Measurements from ENCODE around the gene COBL. TPM values are rescaled to one million over a fixed set of nuclear protein-coding genes. Genes with fewer than 3 reads are reported as not detected.

Gene COBL
- total RNA-seq, 1 donor = not detected

- no peak for DNase-seq (ENCODE audit: low read depth)
Observed at GRCh38 chr7:51299391-51300133, 17.0 kb downstream of the COBL start.

GRCh38 chr7:51298912-51299311, 17.7 kb downstream of the COBL start:
- no peak overlapping the region for H3K4me3 ChIP-seq (ENCODE audit: low read depth, low read length)
- no peak for TF ChIP-seq CTCF (IDR thresholded peaks at IDR 0.05; ENCODE audit: insufficient read depth, low read length)
- DNase-seq (ENCODE audit: low read depth) = no peak

More at GRCh38 chr7:51299391-51300133, 17.0 kb downstream of the COBL start:
- TF ChIP-seq CTCF (IDR thresholded peaks at IDR 0.05; ENCODE audit: insufficient read depth, low read length) = no peak
- H3K4me3 ChIP-seq (ENCODE audit: low read depth, low read length) = no peak overlapping the region

- TF ChIP-seq CTCF (IDR thresholded peaks at IDR 0.05; ENCODE audit: insufficient read depth, low read length) = no peak
- no peak for DNase-seq (ENCODE audit: low read depth)
- H3K4me3 ChIP-seq (ENCODE audit: low read depth, low read length) = no peak overlapping the region
Observed at GRCh38 chr7:51297986-51298385, 18.6 kb downstream of the COBL start.

DNA sequence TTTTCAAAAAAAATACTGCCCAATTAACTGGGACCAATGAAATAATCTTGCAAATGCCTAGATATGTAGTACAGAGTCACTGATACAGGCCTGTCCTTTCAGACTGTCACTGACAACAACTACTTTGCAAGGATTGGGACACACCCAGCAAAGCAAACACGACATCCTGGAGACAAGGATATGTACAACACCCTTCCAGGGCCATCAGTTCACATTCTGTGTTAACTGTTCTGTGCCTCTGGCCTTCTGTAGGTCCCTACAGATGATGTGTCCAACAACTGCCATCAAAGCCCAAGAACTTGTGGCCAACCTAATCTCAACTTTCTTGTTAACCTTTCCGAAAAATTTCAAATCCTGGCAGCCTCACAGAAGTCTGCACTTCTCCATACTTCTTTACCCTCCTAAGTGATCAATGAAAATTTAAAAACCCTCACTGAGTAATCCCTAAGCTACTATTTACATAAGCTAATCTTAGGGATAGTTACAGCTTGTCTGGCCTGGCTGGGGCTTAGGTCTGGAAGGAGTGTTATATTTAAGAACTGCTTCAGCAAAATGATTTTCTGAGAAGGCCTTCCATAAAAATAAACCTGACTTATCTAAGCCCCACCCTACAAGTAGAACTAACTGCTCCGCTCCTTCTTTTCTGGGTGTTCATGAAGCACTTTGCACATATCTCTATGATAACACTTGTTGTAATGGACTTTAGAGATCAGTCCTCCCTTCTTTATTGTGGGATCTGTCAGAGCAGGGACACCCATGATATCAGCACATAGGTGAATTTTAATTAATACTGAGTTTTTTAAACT, 21.0 kb downstream of the COBL start:
- no peak overlapping the region for H3K4me3 ChIP-seq (ENCODE audit: low read depth, low read length)
- TF ChIP-seq CTCF (IDR thresholded peaks at IDR 0.05; ENCODE audit: insufficient read depth, low read length) = no peak
- DNase-seq (ENCODE audit: low read depth) = no peak

DNA sequence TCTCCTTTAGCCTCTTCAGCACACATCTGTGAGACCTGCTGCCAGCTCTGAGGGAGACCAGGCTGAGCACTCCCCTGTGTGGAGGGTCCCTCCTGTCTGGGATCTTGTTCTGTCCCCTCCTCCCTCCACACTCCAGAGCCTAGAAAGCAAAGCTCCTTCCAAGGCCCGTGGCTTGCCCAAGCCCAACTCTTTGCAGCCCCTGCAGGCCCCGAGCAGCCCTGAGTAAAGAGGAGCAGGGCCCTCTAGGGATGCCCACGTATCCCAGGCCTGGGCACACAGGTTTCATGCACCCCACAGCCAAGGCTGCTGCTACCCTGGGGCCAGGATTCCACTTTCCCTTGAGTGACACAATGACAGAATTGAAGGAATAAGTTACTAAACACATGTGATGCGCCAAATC, 24.0 kb downstream of the COBL start:
- H3K4me3 ChIP-seq (ENCODE audit: low read depth, low read length) = no peak overlapping the region
- no peak for TF ChIP-seq CTCF (IDR thresholded peaks at IDR 0.05; ENCODE audit: insufficient read depth, low read length)
- DNase-seq (ENCODE audit: low read depth) = no peak

DNA sequence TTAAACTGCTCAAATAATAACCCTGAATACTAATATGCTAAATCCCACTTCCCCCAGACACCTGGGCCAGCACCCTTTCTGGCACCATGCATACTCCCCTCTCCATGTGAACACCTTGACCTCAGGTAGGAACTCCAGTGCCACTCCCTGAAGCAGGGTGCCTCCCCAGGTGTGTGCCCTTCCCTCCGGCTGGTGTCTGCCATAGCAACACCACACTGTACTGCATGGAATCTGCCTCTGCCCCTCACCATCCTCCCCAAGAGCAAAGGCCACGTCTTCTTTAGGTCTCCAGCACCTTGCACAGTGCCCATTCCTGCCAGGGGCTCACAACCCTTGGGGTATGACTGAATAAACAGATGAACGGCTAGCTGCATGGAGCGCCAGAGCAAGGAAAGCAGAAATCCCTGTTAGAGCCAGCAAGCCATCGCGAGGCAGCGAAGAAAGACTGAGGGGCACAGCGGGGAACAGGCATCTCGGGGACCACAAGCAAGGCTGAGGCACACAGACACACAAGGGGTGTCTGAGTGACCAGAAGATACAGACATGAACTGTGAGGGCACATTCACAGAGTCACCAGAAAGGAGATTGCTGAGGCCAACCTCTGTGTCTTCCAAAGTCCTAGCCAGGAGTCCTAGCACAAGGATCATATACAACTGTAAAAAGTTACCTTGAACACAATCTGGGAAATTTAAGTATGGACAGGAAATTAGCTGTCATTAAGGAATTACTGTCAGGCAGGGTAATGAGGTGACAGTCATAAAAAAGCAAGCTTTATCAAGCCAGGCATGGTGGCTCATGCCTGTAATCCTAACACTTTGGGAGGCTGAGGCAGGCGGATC, 25.7 kb downstream of the COBL start:
- no peak for TF ChIP-seq CTCF (IDR thresholded peaks at IDR 0.05; ENCODE audit: insufficient read depth, low read length)
- no peak overlapping the region for H3K4me3 ChIP-seq (ENCODE audit: low read depth, low read length)
- no peak for DNase-seq (ENCODE audit: low read depth)
